GM12872 (cell line): ENCODE measurements around the gene CADM4.

Experiments
- CTCF ChIP-seq: IDR thresholded peaks from 3 replicates; pipeline ENCODE4 v1.5.1; 2011; ENCODE audit warnings: low read depth, mild to moderate bottlenecking, low read length, moderate library complexity; ENCODE audit not compliant: insufficient read depth

The CADM4 gene

GRCh38 chr19:43672061-43672679 is 32.5 kb upstream of the CADM4 start:
- no peak for TF ChIP-seq CTCF

DNA sequence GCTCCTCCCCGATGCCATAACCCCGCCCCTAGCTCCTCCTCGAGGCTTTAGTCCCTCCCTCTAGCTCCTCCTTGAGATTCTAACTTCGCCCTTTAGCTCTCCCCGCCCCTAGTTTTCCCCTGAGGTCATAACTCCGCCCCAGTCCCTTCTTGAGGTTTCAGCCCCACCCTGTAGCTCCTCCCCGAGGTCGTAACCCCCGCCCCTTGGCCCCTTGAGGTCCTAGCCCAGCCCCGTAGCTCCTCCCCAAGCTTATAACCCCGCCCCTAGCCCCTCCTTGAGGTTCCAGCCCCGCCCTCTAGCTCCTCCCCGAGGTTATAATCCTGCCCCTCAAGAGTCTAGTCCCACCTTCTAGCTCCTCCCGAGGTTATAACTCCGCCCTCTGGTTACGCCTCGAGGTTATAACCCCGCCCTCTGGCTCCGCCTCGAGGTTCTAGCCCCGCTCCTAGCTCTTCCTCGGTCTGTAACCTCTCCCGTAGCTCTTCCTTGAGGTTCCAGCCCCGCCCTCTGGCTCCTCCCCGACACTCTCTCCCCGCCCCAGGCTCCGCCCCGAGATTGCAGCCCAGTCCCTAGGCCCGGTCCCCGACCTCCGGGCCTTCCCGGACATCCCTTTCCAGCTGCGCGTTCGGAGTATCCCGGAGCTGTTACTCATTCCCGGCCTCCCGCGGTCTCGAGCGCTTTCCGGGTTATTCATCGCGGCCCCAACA is 28.9 kb upstream of the CADM4 start:
- no peak for TF ChIP-seq CTCF

DNA sequence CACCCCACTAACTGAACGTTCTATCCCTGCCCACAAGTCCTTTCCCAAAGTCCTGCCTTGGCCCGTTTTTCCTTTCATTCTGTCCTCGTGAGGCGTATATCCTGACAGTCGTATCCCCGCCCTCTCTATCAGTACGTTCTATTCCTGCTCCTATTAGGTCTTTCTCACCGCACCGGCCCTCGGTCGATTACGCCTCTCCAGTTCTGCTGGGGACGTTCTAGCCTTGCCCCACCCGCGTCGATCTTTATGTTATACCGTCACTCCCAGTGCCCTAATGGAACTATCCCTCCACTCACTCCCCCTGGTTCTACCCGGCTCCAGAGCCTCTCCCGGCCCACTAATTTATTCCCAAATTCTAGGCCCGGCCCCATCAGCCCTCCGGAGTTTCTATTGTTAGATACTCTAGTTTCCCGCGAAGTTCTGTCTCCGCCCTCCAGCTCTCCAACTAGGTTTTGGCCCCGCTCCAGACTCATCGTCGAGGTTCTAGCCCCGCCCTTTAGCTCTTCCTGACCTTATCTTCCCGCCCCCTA is 28.3 kb upstream of the CADM4 start:
- TF ChIP-seq CTCF: no peak

DNA sequence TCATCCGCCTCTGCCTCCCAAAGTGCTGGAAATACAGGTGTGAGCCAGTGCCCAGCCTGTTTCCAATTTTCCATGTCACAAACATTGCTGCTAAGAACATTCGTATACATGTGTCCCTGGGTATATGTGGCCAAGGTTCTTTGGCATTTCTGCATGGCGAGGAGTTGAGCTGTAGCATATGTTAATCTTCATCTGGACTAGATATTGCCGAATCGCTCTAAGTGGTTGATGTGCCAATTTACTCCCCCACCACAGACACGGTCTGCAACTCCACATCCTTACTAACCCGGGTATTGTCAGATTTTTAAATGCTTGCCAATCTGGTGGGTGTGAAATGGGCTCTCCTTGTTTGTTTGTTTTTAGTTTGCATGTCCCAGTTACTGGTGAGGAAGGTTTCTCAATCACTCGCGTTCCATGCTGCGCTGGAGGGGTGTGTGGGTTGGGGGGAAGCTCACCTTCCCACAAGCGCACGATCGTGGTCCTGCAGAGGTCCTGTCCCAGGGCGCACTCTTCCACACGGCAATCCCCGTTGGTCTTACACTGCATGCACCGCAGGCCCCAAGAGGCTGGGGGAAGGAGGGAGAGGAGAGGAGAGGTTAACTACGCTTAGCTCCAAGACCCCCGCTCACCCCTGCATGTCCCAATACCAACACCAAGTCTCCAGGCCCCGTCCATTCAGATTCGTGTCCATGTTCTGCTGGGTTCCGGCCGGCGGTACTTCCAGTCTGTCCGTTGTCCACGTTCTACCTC is 27.7 kb upstream of the CADM4 start:
- no peak for TF ChIP-seq CTCF

DNA sequence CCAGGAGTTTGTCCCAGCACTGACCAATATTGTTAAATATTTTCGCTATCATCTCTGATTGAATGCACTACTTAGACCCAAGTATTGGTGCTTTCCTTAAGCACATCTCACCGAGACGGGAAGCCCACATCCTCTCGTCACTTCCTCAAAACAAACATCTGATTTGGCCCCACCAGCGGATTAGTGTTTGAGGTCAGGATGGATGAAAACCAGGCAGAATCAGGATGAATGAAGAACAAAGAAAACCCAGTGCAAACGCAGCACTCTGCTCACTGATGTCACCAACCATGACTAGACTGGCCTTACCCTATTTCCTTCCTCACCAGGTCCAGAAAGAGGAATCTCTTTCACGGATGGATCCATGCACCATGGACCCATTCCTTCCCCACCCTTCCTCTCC is 24.4 kb upstream of the CADM4 start:
- TF ChIP-seq CTCF: no peak

- 0 out of 3 replicates have a peak, but pooled peaks have one; percentile 5 for TF ChIP-seq CTCF
These were observed 22.8 kb upstream of the CADM4 start for GRCh38 chr19:43662487-43662886.

DNA sequence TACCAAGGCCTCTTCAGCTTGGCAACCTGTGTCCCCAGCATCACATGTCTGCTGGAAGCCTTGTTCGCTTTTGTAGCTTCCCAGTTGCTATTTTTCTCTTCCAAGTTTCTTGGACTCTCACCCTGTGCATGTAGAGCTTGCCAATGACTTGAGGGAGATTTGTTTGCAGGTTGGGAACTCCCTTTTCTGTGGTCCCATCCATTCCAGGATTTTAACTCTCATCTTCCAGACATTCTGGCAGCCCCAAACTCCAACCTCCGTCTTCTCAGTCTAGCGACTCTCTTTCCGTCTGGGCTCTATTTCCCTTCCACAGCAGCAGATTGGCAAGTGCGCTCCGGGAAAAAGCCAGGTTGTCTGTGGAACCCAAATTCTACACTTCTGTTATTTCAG is 21.3 kb upstream of the CADM4 start:
- TF ChIP-seq CTCF: no peak
